ENCODE results near the gene CSRP3.
A peak's percentile ranks its signal among the peaks of the same experiment; 100 is the strongest.

CSRP3 gene

DNA sequence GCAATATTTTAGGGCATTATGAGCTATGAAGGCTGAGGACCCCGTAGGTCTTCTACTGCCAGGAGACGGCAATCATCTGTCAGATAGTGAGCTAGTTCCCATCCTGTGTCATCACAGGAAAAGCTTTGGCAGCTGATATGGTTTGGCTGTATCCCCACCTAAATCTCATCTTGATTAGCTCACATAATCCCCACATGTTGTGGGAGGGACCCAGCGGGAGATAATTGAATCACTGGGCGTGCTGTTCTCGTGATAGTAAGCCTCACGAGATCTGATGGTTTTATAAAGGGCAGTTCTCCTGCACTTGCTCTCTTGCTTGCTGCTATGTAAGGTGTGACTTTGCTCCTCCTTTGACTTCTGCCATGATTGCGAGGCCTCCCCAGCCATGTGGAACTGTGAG, 18.1 kb downstream of the CSRP3 start:
- peaks cover 0 to 14% (median 0%) of the 10 kb centered on the region in 10 experiments; a peak in 4 of 20 replicates for H3K4me1 ChIP-seq
- H4K20me1 ChIP-seq, result no peaks in the 10 kb centered on the region; a peak in 2 of 22 replicates
- no peak for TF ChIP-seq Cebpa-rat (IDR thresholded peaks at IDR 0.05)
- H3K4me3 ChIP-seq, result no peak overlapping the region
- no peak overlapping the region for H3K9ac ChIP-seq
- no peaks in the 10 kb centered on the region for H3K9me3 ChIP-seq (replicated peaks in 1 of 11)
- H3K27ac ChIP-seq, result no peak overlapping the region
- no peaks in the 10 kb centered on the region for H3K27me3 ChIP-seq
- H3K36me3 ChIP-seq, result peaks cover 0 to 8% (median 0%) of the 10 kb centered on the region in 11 experiments; a peak in 1 of 22 replicates
- no peak overlapping the region for H3K4me2 ChIP-seq

DNA sequence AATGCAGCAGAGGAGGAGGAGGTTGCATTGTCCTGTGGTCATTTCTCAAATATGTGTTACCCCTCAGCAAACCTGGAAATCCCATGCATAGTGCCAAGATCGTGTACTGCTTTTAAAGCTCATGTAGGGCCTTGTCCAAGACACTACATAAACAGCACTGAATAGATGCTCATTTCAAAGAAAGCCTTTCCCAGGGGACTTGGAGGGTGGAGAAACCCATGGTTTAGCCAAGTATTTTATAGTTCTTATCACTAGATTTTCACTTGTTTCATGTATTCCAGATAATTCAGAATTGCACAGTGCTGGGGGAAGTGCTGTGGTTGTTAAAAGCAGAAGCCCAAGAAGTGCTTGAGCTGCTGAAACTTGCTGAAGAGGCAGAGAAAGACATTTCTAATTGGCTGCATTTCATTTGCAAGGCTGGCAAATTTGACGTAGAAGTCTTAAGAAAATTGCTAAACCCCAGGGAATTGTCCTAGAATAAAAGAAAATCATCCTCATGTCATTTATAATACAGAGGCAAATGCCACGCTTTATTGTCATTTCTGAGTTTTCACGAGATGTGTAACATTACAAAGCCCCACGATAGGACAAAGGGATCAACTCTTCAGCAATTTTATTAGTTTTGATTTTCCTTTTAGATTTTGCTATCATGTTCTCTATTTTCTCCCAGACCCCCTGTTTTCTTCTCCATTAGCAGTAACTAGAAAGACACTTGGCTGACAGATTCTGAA, 20.1 kb downstream of the CSRP3 start:
- Histone ChIP-seq H3K4me3 (no peak overlapping the region), H4K20me1 (no peaks in the 10 kb centered on the region; a peak in 2 of 22 replicates), H3K9ac (no peak overlapping the region), H3K27ac (no peak overlapping the region), H3K4me1 (peaks cover 0 to 14% (median 0%) of the 10 kb centered on the region in 10 experiments; a peak in 4 of 20 replicates), H3K9me3 (replicated peaks in 1 of 11) (no peaks in the 10 kb centered on the region), H3K27me3 (no peaks in the 10 kb centered on the region), H3K4me2 (peak overlapping the region in 2 of 11 experiments; percentile 41 to 67; a peak in 4 of 22 replicates), H3K36me3 (peaks cover 6 to 23% (median 13%) of the 10 kb centered on the region in 11 experiments; a peak in 20 of 22 replicates)
- TF ChIP-seq Cebpa-rat (IDR thresholded peaks at IDR 0.05), result no peak

DNA sequence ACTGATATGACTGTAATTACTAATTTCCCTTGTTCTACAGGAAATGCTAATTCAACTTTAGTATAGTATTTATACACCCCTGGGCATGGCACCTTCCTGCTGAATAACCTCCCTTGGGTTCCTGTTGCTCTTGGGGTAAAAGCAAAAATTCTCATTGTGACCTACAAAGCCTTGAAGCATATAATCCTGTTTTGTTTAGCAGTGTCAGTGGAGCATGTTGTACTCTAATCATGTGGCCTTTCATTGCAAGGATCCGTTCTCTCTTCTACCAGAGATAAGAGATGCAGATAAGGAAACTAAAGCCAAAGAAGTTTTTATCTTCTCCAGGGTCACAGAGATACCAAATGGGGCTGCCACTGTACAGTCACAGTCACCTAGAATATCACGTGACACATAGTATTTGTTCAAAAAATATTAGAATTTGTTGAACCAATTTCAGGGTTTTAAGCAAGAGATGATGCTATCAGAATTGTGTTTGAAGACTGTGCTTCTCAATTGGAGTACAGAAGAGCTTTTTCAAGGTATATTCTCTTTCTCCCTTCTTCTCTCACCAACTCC, 25.1 kb downstream of the CSRP3 start:
- Histone ChIP-seq H3K9me3 (replicated peaks in 1 of 11) (no peaks in the 10 kb centered on the region), H3K4me3 (no peak overlapping the region), H3K4me2 (no peak overlapping the region), H4K20me1 (no peaks in the 10 kb centered on the region; a peak in 1 of 22 replicates), H3K27me3 (no peaks in the 10 kb centered on the region), H3K36me3 (peaks cover 48 to 65% (median 57%) of the 10 kb centered on the region in 11 experiments), H3K27ac (no peak overlapping the region), H3K9ac (no peak overlapping the region), H3K4me1 (peaks cover 0 to 8% (median 0%) of the 10 kb centered on the region in 10 experiments; a peak in 4 of 20 replicates)
- no peak for TF ChIP-seq Cebpa-rat (IDR thresholded peaks at IDR 0.05)

GRCh38 chr11:19173964-19174638, 27.7 kb downstream of the CSRP3 start:
- Histone ChIP-seq H3K9ac (no peak overlapping the region), H3K27ac (no peak overlapping the region), H4K20me1 (no peaks in the 10 kb centered on the region), H3K36me3 (peaks cover 71 to 91% (median 81%) of the 10 kb centered on the region in 11 experiments), H3K4me2 (no peak overlapping the region), H3K4me3 (no peak overlapping the region), H3K27me3 (no peaks in the 10 kb centered on the region), H3K4me1 (no peaks in the 10 kb centered on the region), H3K9me3 (replicated peaks in 1 of 11) (no peaks in the 10 kb centered on the region)
- TF ChIP-seq Cebpa-rat (IDR thresholded peaks at IDR 0.05), result no peak

DNA sequence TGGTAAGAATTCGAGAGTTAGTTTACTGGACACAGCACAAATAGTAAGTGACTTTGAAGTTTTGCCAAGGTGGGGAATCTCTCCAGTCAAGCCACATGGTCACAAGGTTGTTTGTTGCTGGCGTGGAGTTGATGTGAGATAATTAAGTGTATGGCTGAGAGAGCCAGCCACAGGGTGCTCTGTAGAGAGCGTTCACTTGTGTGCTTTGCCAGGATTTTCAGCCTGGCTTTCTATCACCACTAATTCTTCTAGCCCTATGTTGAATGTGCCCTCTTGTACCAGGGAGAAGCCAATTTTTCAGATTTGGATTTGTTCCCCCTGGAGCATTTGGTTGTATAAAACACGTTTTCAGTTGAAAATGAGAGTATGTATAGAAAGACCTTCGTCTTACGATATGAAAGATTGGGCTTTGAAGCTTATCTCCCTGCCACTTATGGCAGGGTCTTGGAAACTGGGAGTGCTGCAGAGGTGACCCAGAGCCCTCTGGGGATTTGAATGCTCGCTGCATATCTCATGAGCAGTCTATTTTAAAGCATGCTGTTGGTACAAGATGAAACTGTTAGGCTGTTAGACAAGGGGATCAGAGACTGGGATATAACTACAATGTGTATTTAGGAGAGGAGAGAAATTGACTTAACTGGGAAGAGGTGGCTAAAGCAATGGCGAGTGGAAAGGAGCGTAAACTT, 28.6 kb downstream of the CSRP3 start:
- TF ChIP-seq Cebpa-rat (IDR thresholded peaks at IDR 0.05), result no peak
- H3K27ac ChIP-seq, result no peak overlapping the region
- H4K20me1 ChIP-seq, result no peaks in the 10 kb centered on the region
- H3K9me3 ChIP-seq (replicated peaks in 1 of 11), result no peaks in the 10 kb centered on the region
- H3K4me3 ChIP-seq, result no peak overlapping the region
- H3K4me2 ChIP-seq, result no peak overlapping the region
- H3K9ac ChIP-seq, result no peak overlapping the region
- H3K36me3 ChIP-seq, result peaks cover 81 to 96% (median 89%) of the 10 kb centered on the region in 11 experiments
- H3K4me1 ChIP-seq, result no peaks in the 10 kb centered on the region
- no peaks in the 10 kb centered on the region for H3K27me3 ChIP-seq

- Histone ChIP-seq H3K4me2 (no peak overlapping the region), H3K36me3 (peaks cover 83 to 98% (median 94%) of the 10 kb centered on the region in 11 experiments), H3K4me3 (no peak overlapping the region), H4K20me1 (no peaks in the 10 kb centered on the region), H3K4me1 (peaks cover 0 to 9% (median 3%) of the 10 kb centered on the region in 10 experiments; a peak in 8 of 20 replicates), H3K27ac (no peak overlapping the region), H3K9ac (no peak overlapping the region), H3K27me3 (no peaks in the 10 kb centered on the region), H3K9me3 (replicated peaks in 1 of 11) (no peaks in the 10 kb centered on the region)
- TF ChIP-seq Cebpa-rat (IDR thresholded peaks at IDR 0.05), result no peak
These were observed 33.7 kb downstream of the CSRP3 start for GRCh38 chr11:19168090-19168489.

DNA sequence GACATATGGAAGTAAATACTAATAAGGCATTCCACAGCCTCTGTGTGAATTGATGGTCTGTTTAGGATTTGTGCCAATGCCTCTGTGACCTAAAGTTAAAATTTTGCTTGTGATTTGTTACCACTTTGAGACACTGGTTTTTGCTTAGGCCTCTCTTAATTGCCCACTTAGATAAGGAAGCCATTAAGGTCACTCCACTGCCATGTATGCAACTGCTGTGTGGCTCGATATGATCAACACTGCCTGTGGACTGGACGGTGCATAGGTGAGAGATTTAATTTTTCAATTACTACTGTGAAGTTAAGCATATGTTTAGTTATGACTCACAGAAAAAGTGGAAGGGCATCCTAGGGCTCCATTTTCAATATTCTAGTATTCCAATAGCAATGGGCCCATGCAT, 36.9 kb downstream of the CSRP3 start:
- Histone ChIP-seq H3K4me2 (peak overlapping the region in 5 of 11 experiments; percentile 10 to 41 (median 27); a peak in 5 of 22 replicates), H3K36me3 (peaks cover 64 to 93% (median 79%) of the 10 kb centered on the region in 11 experiments), H3K9ac (no peak overlapping the region), H3K27me3 (no peaks in the 10 kb centered on the region), H3K27ac (no peak overlapping the region), H4K20me1 (no peaks in the 10 kb centered on the region), H3K4me1 (peaks cover 0 to 9% (median 3%) of the 10 kb centered on the region in 10 experiments; a peak in 8 of 20 replicates), H3K9me3 (replicated peaks in 1 of 11) (no peaks in the 10 kb centered on the region), H3K4me3 (no peak overlapping the region)
- no peak for TF ChIP-seq Cebpa-rat (IDR thresholded peaks at IDR 0.05)

DNA sequence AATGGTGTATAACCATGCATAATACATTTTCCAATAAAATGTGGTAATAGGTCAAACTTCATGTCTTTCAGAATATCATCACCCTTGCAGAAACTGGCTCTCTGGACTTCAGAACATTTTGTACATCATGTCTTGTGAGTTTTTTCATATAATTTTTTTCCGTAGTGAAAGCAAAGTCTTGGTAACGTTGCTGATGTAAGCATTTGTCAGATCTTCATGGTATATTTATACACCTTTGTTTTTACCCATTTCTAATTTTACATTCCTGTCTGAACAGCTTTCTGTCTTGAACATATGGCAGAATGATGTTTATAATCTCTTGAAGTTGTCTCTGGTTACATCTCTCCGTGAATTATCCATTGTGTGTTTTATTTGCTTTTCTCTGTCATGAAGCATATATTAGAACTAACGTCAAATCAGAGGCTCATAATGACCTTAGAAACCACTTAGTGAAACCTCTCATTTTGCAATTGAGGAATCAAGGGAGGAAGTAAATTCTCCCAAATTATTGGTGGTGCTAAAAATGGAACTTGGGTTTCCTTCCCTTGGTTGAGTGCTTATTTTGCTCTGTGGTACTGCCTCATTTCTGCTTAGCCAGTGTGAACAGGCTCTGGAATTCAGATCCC, 37.4 kb downstream of the CSRP3 start:
- no peaks in the 10 kb centered on the region for H3K9me3 ChIP-seq (replicated peaks in 1 of 11)
- no peak overlapping the region for H3K27ac ChIP-seq
- no peaks in the 10 kb centered on the region for H4K20me1 ChIP-seq
- no peak overlapping the region for H3K9ac ChIP-seq
- H3K4me2 ChIP-seq, result peak overlapping the region in 5 of 11 experiments; percentile 10 to 41 (median 27); a peak in 5 of 22 replicates
- no peak overlapping the region for H3K4me3 ChIP-seq
- peaks cover 0 to 9% (median 3%) of the 10 kb centered on the region in 10 experiments; a peak in 8 of 20 replicates for H3K4me1 ChIP-seq
- TF ChIP-seq Cebpa-rat (IDR thresholded peaks at IDR 0.05), result no peak
- H3K27me3 ChIP-seq, result no peaks in the 10 kb centered on the region
- peaks cover 65 to 93% (median 79%) of the 10 kb centered on the region in 11 experiments for H3K36me3 ChIP-seq
